Measurements from ENCODE around the gene ORM1.
"Not testable (repeated sequence)": the region's sequence is repeated elsewhere in the genome, so short reads cannot be mapped to it uniquely, and the experiment has no call there.

DNA sequence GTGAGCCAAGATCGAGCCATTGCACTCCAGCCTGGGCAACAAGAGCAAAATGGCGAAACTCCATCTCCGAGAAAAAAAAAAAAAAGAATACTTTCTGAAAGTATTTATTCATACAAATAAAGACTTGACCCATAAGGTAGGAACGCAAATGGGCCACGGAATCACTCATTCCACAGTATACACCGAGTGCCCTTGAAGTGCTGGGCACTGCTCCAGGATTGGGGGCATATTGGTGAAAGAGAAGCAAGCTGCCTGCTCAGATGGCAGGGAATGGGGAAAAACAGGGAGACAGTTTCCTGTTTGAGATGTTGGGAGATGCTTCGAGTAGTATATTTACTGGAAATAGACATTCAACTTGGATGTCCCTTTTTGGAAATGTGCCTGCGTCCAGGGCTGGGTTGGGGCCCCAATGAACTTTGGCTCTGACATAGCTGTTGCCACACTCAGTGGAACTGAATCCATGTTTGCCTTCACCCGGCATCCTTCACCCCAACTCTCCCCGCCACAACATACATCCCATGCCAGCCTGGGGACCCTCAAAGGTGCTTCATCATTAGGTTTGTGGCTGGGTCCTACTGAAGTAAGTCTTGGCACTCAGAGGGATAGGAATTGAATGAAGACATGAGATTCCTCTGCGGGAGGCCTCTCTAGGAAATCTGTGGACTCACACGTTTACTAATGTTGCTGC lies 6.2 kb downstream of the ORM1 start:
- TF ChIP-seq, protein P1, sequence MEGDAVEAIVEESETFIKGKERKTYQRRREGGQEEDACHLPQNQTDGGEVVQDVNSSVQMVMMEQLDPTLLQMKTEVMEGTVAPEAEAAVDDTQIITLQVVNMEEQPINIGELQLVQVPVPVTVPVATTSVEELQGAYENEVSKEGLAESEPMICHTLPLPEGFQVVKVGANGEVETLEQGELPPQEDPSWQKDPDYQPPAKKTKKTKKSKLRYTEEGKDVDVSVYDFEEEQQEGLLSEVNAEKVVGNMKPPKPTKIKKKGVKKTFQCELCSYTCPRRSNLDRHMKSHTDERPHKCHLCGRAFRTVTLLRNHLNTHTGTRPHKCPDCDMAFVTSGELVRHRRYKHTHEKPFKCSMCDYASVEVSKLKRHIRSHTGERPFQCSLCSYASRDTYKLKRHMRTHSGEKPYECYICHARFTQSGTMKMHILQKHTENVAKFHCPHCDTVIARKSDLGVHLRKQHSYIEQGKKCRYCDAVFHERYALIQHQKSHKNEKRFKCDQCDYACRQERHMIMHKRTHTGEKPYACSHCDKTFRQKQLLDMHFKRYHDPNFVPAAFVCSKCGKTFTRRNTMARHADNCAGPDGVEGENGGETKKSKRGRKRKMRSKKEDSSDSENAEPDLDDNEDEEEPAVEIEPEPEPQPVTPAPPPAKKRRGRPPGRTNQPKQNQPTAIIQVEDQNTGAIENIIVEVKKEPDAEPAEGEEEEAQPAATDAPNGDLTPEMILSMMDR (conservative IDR thresholded peaks at IDR 0.05; ENCODE audit: low read depth, low read length) = not testable (repeated sequence)
- not testable (repeated sequence) for TF ChIP-seq EZH2 (IDR thresholded peaks at IDR 0.05; ENCODE audit: low read length, unreplicated experiment)
